Peyer's patch (tissue), 4 donors: ENCODE data around the gene DGKQ. TPM values are rescaled to one million over a fixed set of nuclear protein-coding genes. Genes with fewer than 3 reads are reported as not detected.

Source experiments
- DNase-seq, 3 donors: peaks; one replicate each; pipeline ENCODE4 v3.0.0-alpha.2; 2017 to 2019
- H3K27ac ChIP-seq, 4 donors: fragments of 200-600 bp; sonication (generic); one replicate each; pipeline ENCODE4 v1.5.1; 2016 to 2019
- H3K27me3 ChIP-seq, 2 donors: fragments of 200-600 bp; sonication (generic); one replicate each; pipeline ENCODE4 v1.5.1; 2019
- H3K36me3 ChIP-seq, 3 donors: fragments of 200-600 bp; sonication (generic); one replicate each; pipeline ENCODE4 v1.5.1; 2016 to 2019
- H3K4me1 ChIP-seq, 4 donors: fragments of 200-600 bp; sonication (generic); one replicate each; pipeline ENCODE4 v1.5.1; 2016 to 2019
- H3K4me3 ChIP-seq, 4 donors: fragments of 200-600 bp; sonication (generic); 1 replicate in 3 of 4; 2 replicates in 1 of 4; pipeline ENCODE4 v1.5.1; 2016 to 2019; ENCODE audit warnings: mild to moderate bottlenecking in 1 of 4
- H3K9me3 ChIP-seq, 4 donors: fragments of 200-600 bp; sonication (generic); one replicate each; pipeline ENCODE4 v1.5.1; 2016 to 2019; ENCODE audit warnings: mild to moderate bottlenecking in 1 of 4
- CTCF ChIP-seq, 6 experiments: fragments of 450-650 bp in 4 of 6; fragments of 200-600 bp in 2 of 6; sonication (generic) in 1 of 6; IDR thresholded peaks; one replicate each; pipeline ENCODE4 v1.5.1; 2017 to 2019; ENCODE audit warnings: antibody characterized with exemption in 6 of 6, mild to moderate bottlenecking in 3 of 6, moderate library complexity in 1 of 6
- POLR2A ChIP-seq, 2 donors: fragments of 450-650 bp; IDR thresholded peaks; one replicate each; pipeline ENCODE4 v1.5.1; 2017; ENCODE audit warnings: antibody characterized with exemption in 2 of 2, mild to moderate bottlenecking in 2 of 2, moderate library complexity in 2 of 2
- total RNA-seq, 4 donors: library from RNA; depleted of rRNA; stranded (reverse); fragments of >200 nt; gene quantifications; one replicate each; pipeline ENCODE4 v1.1.0, GENCODE V29; 2016

Gene DGKQ
- total RNA-seq, 4 donors from 2014 or later: 32.2 to 119 (median 101) TPM

DNA sequence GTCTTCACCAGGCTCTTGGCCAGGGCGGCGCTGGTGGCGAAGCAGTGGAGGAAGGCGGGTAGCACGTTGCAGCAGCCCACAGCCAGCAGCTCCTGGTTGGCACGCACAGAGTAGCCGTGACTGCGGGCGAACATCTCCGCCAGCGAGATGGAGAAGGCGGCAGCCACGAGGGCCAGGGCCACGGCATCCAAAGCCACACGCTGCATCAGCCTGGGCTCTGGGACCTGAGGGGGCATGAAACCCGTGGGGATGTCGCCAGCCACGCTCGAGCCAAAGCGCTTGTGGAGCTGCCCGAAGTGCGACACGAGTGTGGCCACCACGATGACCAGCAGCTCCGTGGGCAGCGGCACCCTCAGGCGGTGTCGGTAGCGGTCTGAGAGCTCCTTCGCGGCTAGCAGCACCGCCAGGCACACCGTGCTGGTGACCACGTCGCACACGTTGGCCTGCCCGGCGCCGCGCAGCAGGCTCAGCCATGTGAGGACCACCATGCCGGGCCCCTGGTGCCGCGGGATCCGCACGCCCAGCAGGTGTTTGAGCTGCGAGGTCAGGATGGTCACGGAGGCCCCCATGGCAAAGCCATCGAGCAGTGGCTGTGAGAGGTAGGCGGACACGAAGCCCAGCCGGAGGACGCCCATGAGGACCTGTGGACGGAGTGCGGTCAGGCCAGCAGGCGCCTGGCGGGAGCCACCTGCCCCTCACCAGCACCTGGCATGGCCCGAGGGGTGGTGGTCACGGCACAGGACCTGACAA lies 16.5 kb upstream of the DGKQ start:
- peaks cover 3 to 39% (median 16%) of the 10 kb centered on the region in 4 donors for H3K4me1 ChIP-seq
- TF ChIP-seq CTCF (IDR thresholded peaks at IDR 0.05) (no peak), POLR2A (IDR thresholded peaks at IDR 0.05) (no peak)
- no peak overlapping the region for H3K27ac ChIP-seq

GRCh38 chr4:988726-989721 lies 15.7 kb upstream of the DGKQ start:
- no peak overlapping the region for H3K4me3 ChIP-seq
- TF ChIP-seq POLR2A (IDR thresholded peaks at IDR 0.05) (no peak), CTCF (IDR thresholded peaks at IDR 0.05) (no peak)
- peaks cover 3 to 47% (median 16%) of the 10 kb centered on the region in 4 donors for H3K4me1 ChIP-seq
- H3K27me3 ChIP-seq: no peaks in the 10 kb centered on the region
- no peak overlapping the region for H3K27ac ChIP-seq
- peaks cover 0 to 23% (median 0%) of the 10 kb centered on the region in 3 donors for H3K36me3 ChIP-seq
- no peaks in the 10 kb centered on the region for H3K9me3 ChIP-seq
- no peak for DNase-seq

More for the DNA sequence above, 16.5 kb upstream of the DGKQ start:
- Histone ChIP-seq H3K27me3 (no peaks in the 10 kb centered on the region), H3K36me3 (peaks cover 0 to 23% (median 0%) of the 10 kb centered on the region in 3 donors), H3K9me3 (no peaks in the 10 kb centered on the region), H3K4me3 (no peak overlapping the region)
- no peak for DNase-seq

GRCh38 chr4:987624-988513 lies 14.5 kb upstream of the DGKQ start:
- DNase-seq: no peak
- Histone ChIP-seq H3K4me3 (peak overlapping the region; percentile 57 to 98 (median 72)), H3K27me3 (no peaks in the 10 kb centered on the region), H3K4me1 (peaks cover 1 to 43% (median 16%) of the 10 kb centered on the region in 4 donors), H3K27ac (peak overlapping the region in 3 of 4 donors; percentile 75 to 86 (median 79)), H3K36me3 (peaks cover 0 to 23% (median 0%) of the 10 kb centered on the region in 3 donors), H3K9me3 (no peaks in the 10 kb centered on the region)
- TF ChIP-seq POLR2A (IDR thresholded peaks at IDR 0.05) (no peak), CTCF (IDR thresholded peaks at IDR 0.05) (no peak)

- no peaks in the 10 kb centered on the region for H3K27me3 ChIP-seq
- H3K36me3 ChIP-seq: peaks cover 0 to 23% (median 0%) of the 10 kb centered on the region in 3 donors
- H3K4me1 ChIP-seq: peaks cover 0 to 38% (median 16%) of the 10 kb centered on the region in 4 donors
- DNase-seq: peak; percentile 92 to 95 (median 93)
- TF ChIP-seq POLR2A (IDR thresholded peaks at IDR 0.05) (peak in 1 of 2 donors; percentile 46), CTCF (IDR thresholded peaks at IDR 0.05) (peak; percentile 44 to 67 (median 58))
- peak within 1 kb of the TSS; percentile 57 to 98 (median 72) for H3K4me3 ChIP-seq
- H3K27ac ChIP-seq: peak within 1 kb of the TSS; percentile 65 to 86 (median 77)
- H3K9me3 ChIP-seq: no peaks in the 10 kb centered on the region
These were observed 13.7 kb upstream of the DGKQ start, which contains the start of gene IDUA for GRCh38 chr4:986879-987623. IDUA (plus strand) TSS chr4:987044; CDS start chr4:987085, 41 bp downstream.
